ENCODE measurements around the gene MLPH. TPM values are rescaled to one million over a fixed set of nuclear protein-coding genes. Genes with fewer than 3 reads are reported as not detected.
A peak's percentile ranks its signal among the peaks of the same experiment; 100 is the strongest.

MLPH gene
- total RNA-seq: 10 to 100 TPM; 22.3 to 48.5 (median 40.8) TPM
- polyA plus RNA-seq: 10 to 100 TPM in 1 of 2 donors, 1 to 10 TPM in 1; 9.7 to 60.0 TPM
- long read RNA-seq, donor 1, transcript MLPH-201 (16 exons, 3,823 nt): major isoform, 23 of 81 reads
- long read RNA-seq, donor 1, transcript MLPH-202 (15 exons, 2,332 nt): minor isoform, 12 of 81 reads
- long read RNA-seq, donor 1, partial matches to known transcripts: 18 of 81 reads
- long read RNA-seq, donor 1, other reads (novel, unspliced or antisense): 28 of 81 reads
- long read RNA-seq, donor 2, transcript MLPH-201 (16 exons, 3,823 nt): major isoform, 41 of 81 reads
- long read RNA-seq, donor 2, transcript MLPH-202 (15 exons, 2,332 nt): minor isoform, 5 of 81 reads
- long read RNA-seq, donor 2, partial matches to known transcripts: 11 of 81 reads
- long read RNA-seq, donor 2, other reads (novel, unspliced or antisense): 23 of 81 reads
- long read RNA-seq, donor 3, transcript MLPH-201 (16 exons, 3,823 nt): major isoform, 73 of 215 reads
- long read RNA-seq, donor 3, transcript MLPH-202 (15 exons, 2,332 nt): minor isoform, 19 of 215 reads
- long read RNA-seq, donor 3, partial matches to known transcripts: 77 of 215 reads
- long read RNA-seq, donor 3, other reads (novel, unspliced or antisense): 37 of 215 reads

GRCh38 chr2:237486819-237487448 lies at the start of gene MLPH:
Gene MLPH, plus strand, starts transcription at chr2:237487251. Its CDS starts 6,176 bp downstream, at chr2:237493427.
- peaks cover 7 to 57% (median 25%) of the 10 kb centered on the region in 9 donors for H3K4me1 ChIP-seq

GRCh38 chr2:237437566-237437965 lies 49.5 kb upstream of the MLPH start:
- Histone ChIP-seq H3K27ac (no peak overlapping the region), H3K27me3 (peaks cover 0 to 18% (median 4%) of the 10 kb centered on the region in 7 donors), H3K9me3 (peaks cover 0 to 11% (median 0%) of the 10 kb centered on the region in 11 donors), H3K36me3 (no peaks in the 10 kb centered on the region), H3K4me1 (peaks cover 5 to 52% (median 11%) of the 10 kb centered on the region in 9 donors), H3K4me3 (no peak overlapping the region)
- no peak for TF ChIP-seq CTCF (IDR thresholded peaks at IDR 0.05)
- DNase-seq (no peak), ATAC-seq (no peak)
- intact Hi-C loops (cut with DNase I): no loop called here
- WGBS, 2 donors: 80 to 89% methylated on average over 5 of the region's 5 CpGs

More at GRCh38 chr2:237486819-237487448, at the start of gene MLPH:
- 1 to 3% methylated on average over 57 to 63 of the region's 63 CpGs for WGBS, 2 donors
- Histone ChIP-seq H3K9me3 (peaks cover 0 to 17% (median 8%) of the 10 kb centered on the region in 11 donors), H3K27ac (peak within 1 kb of the TSS in 8 of 10 donors; percentile 55 to 84 (median 69)), H3K36me3 (no peaks in the 10 kb centered on the region), H3K4me3 (peak within 1 kb of the TSS; percentile 35 to 63 (median 54)), H3K27me3 (peaks cover 0 to 41% (median 23%) of the 10 kb centered on the region in 7 donors)
- ATAC-seq (peak; percentile 69 to 82 (median 73)), DNase-seq (peak in 1 of 2 donors; percentile 61)
- no peak for TF ChIP-seq CTCF (IDR thresholded peaks at IDR 0.05)
- intact Hi-C loops (cut with DNase I): no loop called here

GRCh38 chr2:237438080-237438940 lies 48.7 kb upstream of the MLPH start:
- ATAC-seq: no peak

More at GRCh38 chr2:237438080-237438940, 48.7 kb upstream of the MLPH start:
- H3K36me3 ChIP-seq: no peaks in the 10 kb centered on the region
- intact Hi-C loops (cut with DNase I): no loop called here
- WGBS, 2 donors: 53 to 60% methylated on average over 8 of the region's 8 CpGs
- no peak for DNase-seq
- TF ChIP-seq CTCF (IDR thresholded peaks at IDR 0.05): no peak
- peaks cover 0 to 14% (median 6%) of the 10 kb centered on the region in 7 donors for H3K27me3 ChIP-seq
- peaks cover 0 to 11% (median 0%) of the 10 kb centered on the region in 11 donors for H3K9me3 ChIP-seq
- no peak overlapping the region for H3K4me3 ChIP-seq
- no peak overlapping the region for H3K27ac ChIP-seq
- H3K4me1 ChIP-seq: peaks cover 5 to 49% (median 11%) of the 10 kb centered on the region in 9 donors

Measured in heart right ventricle (tissue), 16 donors.